Choroid plexus epithelial cell (primary cell): ENCODE measurements around the gene DCHS2.

ENCODE experiments used
- DNase-seq: peaks from one replicate; pipeline ENCODE4 v3.0.0-alpha.2; 2010; ENCODE audit warnings: low read depth
- H3K4me3 ChIP-seq: 2 replicates; pipeline ENCODE4 v1.5.1; 2011; ENCODE audit warnings: low read depth, mild to moderate bottlenecking, control low read depth, low read length, moderate library complexity
- TF ChIP-seq, protein P1 (sequence below): conservative IDR thresholded peaks from 2 replicates; pipeline ENCODE4 v1.5.1; 2011; ENCODE audit warnings: low read depth, mild to moderate bottlenecking, control low read depth, inconsistent platforms, low read length, moderate library complexity

DCHS2 gene

GRCh38 chr4:154186888-154187287 lies 304.7 kb downstream of the DCHS2 start:
- DNase-seq, result no peak
- no peak overlapping the region for H3K4me3 ChIP-seq
- TF ChIP-seq, protein P1, sequence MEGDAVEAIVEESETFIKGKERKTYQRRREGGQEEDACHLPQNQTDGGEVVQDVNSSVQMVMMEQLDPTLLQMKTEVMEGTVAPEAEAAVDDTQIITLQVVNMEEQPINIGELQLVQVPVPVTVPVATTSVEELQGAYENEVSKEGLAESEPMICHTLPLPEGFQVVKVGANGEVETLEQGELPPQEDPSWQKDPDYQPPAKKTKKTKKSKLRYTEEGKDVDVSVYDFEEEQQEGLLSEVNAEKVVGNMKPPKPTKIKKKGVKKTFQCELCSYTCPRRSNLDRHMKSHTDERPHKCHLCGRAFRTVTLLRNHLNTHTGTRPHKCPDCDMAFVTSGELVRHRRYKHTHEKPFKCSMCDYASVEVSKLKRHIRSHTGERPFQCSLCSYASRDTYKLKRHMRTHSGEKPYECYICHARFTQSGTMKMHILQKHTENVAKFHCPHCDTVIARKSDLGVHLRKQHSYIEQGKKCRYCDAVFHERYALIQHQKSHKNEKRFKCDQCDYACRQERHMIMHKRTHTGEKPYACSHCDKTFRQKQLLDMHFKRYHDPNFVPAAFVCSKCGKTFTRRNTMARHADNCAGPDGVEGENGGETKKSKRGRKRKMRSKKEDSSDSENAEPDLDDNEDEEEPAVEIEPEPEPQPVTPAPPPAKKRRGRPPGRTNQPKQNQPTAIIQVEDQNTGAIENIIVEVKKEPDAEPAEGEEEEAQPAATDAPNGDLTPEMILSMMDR, result no peak

DNA sequence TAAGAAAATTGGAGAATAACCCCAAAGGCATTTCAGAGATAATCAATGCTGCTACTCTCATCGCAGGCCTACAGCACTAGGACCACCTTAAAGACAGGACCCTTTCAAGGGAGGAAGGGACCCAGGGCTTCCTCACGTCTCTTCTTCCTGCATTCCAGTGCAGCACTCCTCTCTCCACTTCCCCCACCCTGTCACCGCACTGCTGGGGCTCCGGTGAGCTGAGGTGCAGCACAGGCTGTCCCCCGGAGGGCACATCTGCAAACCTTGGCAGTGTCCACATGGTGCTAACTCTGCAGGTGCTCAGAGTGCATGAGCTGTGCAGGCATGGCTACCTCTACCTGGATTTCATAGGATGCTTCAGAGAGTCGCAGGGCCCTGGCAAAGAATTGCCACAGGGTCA lies 305.6 kb downstream of the DCHS2 start:
- H3K4me3 ChIP-seq, result no peak overlapping the region
- DNase-seq, result no peak
- TF ChIP-seq, protein P1, result no peak

DNA sequence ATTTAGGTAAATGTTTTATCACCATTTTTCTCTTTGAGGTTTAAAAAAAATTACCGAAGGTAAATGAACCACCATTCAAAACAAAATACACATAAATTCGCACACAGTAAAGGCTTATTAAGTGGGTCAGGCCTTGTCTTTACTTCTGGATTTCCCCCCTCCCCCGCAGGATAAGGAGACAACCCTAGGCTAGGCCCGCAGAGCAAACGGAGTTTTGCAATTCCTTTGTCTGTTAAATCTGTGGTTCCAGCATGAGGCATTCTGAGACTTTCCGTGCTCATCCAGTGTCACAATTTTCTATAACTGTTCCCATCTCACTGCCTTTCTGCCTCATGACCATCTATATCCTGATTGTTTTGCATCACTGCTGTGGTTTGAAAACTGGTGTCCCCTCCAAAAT lies 307.4 kb downstream of the DCHS2 start:
- no peak overlapping the region for H3K4me3 ChIP-seq
- no peak for DNase-seq
- TF ChIP-seq, protein P1, result no peak

DNA sequence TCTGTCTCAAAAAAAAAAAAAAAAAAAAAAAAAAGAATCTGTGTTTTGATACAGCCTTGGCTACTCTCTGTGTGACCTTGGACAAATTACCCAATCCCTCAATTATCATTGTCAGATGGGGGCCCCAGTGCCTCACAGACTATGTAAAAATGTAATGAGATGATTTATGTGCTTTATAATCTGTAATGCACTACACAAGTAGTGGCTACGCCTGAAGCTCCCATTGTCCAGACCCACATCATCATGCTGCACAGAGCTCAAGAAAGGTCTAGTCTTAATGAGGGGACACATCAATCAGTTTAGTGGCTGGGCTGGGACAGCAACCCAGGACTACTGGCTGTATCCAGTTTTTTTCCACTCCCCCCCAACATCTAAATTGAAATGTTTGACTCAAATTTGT lies 308.3 kb downstream of the DCHS2 start:
- no peak overlapping the region for H3K4me3 ChIP-seq
- no peak for DNase-seq
- TF ChIP-seq, protein P1, result no peak
